GM12801 (cell line): Measurements from ENCODE around the gene SH3YL1.

Source experiments
- TF ChIP-seq, protein P1 (sequence below): IDR thresholded peaks from one replicate; pipeline ENCODE4 v1.5.1; 2011; ENCODE audit warnings: control low read depth; ENCODE audit not compliant: insufficient read length; ENCODE audit errors: extremely low read depth

The SH3YL1 gene

GRCh38 chr2:185221-185620 lies 78.6 kb downstream of the SH3YL1 start:
- TF ChIP-seq, protein P1, sequence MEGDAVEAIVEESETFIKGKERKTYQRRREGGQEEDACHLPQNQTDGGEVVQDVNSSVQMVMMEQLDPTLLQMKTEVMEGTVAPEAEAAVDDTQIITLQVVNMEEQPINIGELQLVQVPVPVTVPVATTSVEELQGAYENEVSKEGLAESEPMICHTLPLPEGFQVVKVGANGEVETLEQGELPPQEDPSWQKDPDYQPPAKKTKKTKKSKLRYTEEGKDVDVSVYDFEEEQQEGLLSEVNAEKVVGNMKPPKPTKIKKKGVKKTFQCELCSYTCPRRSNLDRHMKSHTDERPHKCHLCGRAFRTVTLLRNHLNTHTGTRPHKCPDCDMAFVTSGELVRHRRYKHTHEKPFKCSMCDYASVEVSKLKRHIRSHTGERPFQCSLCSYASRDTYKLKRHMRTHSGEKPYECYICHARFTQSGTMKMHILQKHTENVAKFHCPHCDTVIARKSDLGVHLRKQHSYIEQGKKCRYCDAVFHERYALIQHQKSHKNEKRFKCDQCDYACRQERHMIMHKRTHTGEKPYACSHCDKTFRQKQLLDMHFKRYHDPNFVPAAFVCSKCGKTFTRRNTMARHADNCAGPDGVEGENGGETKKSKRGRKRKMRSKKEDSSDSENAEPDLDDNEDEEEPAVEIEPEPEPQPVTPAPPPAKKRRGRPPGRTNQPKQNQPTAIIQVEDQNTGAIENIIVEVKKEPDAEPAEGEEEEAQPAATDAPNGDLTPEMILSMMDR, result no peak

GRCh38 chr2:184695-185094 lies 79.1 kb downstream of the SH3YL1 start:
- TF ChIP-seq, protein P1, result no peak

- TF ChIP-seq, protein P1, result no peak
Measured at GRCh38 chr2:182509-183122, 81.2 kb downstream of the SH3YL1 start.

- TF ChIP-seq, protein P1, result no peak
Measured at GRCh38 chr2:180311-180710, 83.5 kb downstream of the SH3YL1 start.

DNA sequence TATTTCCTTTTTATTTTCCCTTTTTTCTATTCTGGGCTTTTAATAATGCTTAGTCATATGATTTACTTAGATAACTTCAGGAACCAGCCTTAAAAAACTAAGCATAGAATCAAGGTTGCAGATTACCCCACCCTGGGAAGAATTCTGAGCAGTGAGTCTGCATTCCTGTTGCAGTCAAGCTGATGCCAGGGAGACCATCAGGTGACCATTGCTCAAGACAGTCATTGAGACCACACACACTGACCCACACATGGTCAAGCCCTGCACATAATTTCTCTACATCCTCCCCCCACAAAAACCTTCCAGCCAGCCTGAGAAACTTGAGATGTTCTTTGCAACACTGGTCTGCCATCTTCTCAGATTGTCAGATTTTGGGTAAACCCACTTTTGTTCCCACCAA lies 83.9 kb downstream of the SH3YL1 start:
- TF ChIP-seq, protein P1, result no peak

- TF ChIP-seq, protein P1, result no peak
Measured at GRCh38 chr2:177733-178132, 86.1 kb downstream of the SH3YL1 start.

GRCh38 chr2:176917-177316 lies 86.9 kb downstream of the SH3YL1 start:
- TF ChIP-seq, protein P1, result no peak
